ENCODE measurements around the gene DCDC2.

DNA sequence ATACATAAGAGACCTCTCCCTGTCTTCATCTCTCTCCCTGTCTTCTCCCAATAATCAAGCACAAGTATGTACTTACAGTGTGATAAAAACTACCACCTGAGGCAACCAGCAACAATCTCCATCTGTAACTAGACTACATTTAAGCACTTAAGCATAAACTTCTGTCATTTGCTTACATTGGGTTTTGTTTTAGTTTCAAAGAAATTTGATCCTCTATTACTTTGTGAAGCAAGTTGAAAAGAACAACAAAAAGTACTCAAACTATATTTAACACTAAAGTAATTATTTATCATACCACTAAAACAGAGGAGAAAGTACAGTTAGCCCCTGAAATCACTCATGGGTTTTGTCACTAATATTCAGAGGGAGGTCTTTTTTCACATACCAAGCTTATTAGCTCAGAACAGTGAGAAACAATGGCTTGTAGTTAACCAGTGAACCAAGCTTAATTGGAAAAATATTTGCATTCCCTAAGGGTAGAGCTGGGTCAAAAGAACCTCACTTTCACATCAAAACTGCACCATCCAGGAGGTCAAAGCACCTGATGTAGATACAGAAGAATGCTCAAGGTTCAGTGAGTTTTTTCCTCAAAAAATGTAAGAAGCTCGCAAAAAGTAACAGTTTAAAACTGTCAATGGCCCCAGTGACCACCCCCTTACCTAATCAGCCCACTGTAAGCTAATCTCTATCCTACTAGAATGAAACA is 34.1 kb downstream of the DCDC2 start:
- TF ChIP-seq, protein P1, sequence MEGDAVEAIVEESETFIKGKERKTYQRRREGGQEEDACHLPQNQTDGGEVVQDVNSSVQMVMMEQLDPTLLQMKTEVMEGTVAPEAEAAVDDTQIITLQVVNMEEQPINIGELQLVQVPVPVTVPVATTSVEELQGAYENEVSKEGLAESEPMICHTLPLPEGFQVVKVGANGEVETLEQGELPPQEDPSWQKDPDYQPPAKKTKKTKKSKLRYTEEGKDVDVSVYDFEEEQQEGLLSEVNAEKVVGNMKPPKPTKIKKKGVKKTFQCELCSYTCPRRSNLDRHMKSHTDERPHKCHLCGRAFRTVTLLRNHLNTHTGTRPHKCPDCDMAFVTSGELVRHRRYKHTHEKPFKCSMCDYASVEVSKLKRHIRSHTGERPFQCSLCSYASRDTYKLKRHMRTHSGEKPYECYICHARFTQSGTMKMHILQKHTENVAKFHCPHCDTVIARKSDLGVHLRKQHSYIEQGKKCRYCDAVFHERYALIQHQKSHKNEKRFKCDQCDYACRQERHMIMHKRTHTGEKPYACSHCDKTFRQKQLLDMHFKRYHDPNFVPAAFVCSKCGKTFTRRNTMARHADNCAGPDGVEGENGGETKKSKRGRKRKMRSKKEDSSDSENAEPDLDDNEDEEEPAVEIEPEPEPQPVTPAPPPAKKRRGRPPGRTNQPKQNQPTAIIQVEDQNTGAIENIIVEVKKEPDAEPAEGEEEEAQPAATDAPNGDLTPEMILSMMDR (conservative IDR thresholded peaks at IDR 0.05; ENCODE audit: low read length): no peak
- TF ChIP-seq EZH2phosphoT487 (IDR thresholded peaks at IDR 0.05; ENCODE audit: borderline replicate concordance, low read depth, low read length): no peak
